Measurements from ENCODE around the gene USH2A.

Gene USH2A

GRCh38 chr1:215905493-215906115 lies 517.6 kb downstream of the USH2A start:
- DNase-seq (ENCODE audit: insufficient read length) (no peak), FAIRE-seq (no peak)
- TF ChIP-seq TAF1 (IDR thresholded peaks at IDR 0.05; ENCODE audit: borderline replicate concordance, low read depth, low read length) (no peak), POLR2AphosphoS5 (IDR thresholded peaks at IDR 0.05; ENCODE audit: low read depth, low read length) (no peak)

DNA sequence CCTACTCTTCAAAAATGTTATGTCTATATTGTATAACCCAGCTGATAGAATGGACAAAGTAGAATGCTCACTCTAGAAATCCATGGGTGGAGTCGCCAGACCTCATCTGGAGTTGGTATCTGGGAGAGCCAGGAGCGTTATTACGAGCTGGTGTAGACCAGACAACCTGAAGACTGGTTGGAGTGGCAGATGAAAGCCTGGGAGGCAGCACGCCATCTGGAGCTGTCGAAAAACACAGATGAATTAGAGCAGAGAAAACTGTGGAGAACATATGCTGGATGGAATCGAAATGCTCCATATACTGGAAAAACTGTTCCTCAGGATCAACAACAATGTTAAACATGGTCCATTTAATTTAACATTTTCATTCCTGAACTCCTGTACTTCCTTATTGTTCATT lies 522.6 kb downstream of the USH2A start:
- TF ChIP-seq TAF1 (IDR thresholded peaks at IDR 0.05; ENCODE audit: borderline replicate concordance, low read depth, low read length) (no peak), POLR2A (IDR thresholded peaks at IDR 0.05; ENCODE audit: low read depth, low read length) (no peak), POLR2AphosphoS5 (IDR thresholded peaks at IDR 0.05; ENCODE audit: low read depth, low read length) (no peak)
- FAIRE-seq (no peak), DNase-seq (ENCODE audit: insufficient read length) (no peak)

- DNase-seq (ENCODE audit: insufficient read length) (no peak), FAIRE-seq (no peak)
- TF ChIP-seq POLR2A (IDR thresholded peaks at IDR 0.05; ENCODE audit: low read depth, low read length) = no peak
- no peak for TF ChIP-seq TAF1 (IDR thresholded peaks at IDR 0.05; ENCODE audit: borderline replicate concordance, low read depth, low read length)
- no peak for TF ChIP-seq POLR2AphosphoS5 (IDR thresholded peaks at IDR 0.05; ENCODE audit: low read depth, low read length)
Measured at GRCh38 chr1:215899901-215900300, 523.3 kb downstream of the USH2A start.

- DNase-seq (ENCODE audit: insufficient read length) = no peak
- no peak for FAIRE-seq
- no peak for TF ChIP-seq POLR2A (IDR thresholded peaks at IDR 0.05; ENCODE audit: low read depth, low read length)
- no peak for TF ChIP-seq TAF1 (IDR thresholded peaks at IDR 0.05; ENCODE audit: borderline replicate concordance, low read depth, low read length)
- no peak for TF ChIP-seq POLR2AphosphoS5 (IDR thresholded peaks at IDR 0.05; ENCODE audit: low read depth, low read length)
Measured at GRCh38 chr1:215895893-215896292, 527.4 kb downstream of the USH2A start.

DNA sequence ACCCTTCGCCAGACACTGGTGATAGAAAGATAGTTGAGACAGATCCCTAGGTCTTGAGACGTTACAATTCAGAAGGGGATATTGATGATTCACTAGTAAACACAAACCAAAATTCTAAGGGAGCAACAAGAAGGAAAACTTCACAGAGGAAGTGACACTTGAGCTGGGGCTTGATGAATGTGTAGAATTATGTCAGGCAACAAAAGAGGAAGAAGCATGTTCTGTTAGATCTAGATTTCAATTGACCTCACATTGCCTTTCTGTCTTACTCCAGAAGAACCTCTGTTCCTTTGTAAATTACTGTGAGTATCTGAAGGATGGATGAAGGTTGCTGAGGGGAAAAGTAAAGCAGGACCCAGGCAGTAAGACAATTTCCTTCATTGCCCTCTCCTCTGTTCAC lies 528.0 kb downstream of the USH2A start:
- FAIRE-seq (no peak), DNase-seq (ENCODE audit: insufficient read length) (no peak)
- TF ChIP-seq TAF1 (IDR thresholded peaks at IDR 0.05; ENCODE audit: borderline replicate concordance, low read depth, low read length) (no peak), POLR2A (IDR thresholded peaks at IDR 0.05; ENCODE audit: low read depth, low read length) (no peak), POLR2AphosphoS5 (IDR thresholded peaks at IDR 0.05; ENCODE audit: low read depth, low read length) (no peak)

DNA sequence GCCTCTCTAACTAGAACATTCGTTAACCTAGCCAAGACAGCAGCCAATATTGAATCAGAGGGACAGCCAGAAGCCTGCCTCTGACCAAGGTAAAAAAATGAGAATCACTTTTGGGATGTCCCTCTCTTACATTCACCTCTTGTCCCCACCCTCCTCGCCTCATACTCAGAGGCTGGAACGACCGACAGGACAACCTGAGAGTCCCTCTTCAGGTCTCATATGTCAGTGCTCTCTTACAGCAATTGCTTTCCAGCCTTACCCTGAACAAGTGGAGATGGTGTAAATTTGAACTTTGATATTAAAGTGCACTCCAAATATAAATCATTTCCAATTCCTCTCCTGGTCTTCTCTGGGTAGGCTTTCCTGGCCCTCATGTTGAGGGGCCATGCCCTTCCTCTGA lies 528.6 kb downstream of the USH2A start:
- DNase-seq (ENCODE audit: insufficient read length) (no peak), FAIRE-seq (no peak)

GRCh38 chr1:215891266-215892057 lies 531.8 kb downstream of the USH2A start:
- TF ChIP-seq TAF1 (IDR thresholded peaks at IDR 0.05; ENCODE audit: borderline replicate concordance, low read depth, low read length) (no peak), POLR2AphosphoS5 (IDR thresholded peaks at IDR 0.05; ENCODE audit: low read depth, low read length) (no peak), POLR2A (IDR thresholded peaks at IDR 0.05; ENCODE audit: low read depth, low read length) (no peak)
- no peak for FAIRE-seq
- DNase-seq (ENCODE audit: insufficient read length) = no peak

More for the DNA sequence above, 528.6 kb downstream of the USH2A start:
- TF ChIP-seq POLR2AphosphoS5 (IDR thresholded peaks at IDR 0.05; ENCODE audit: low read depth, low read length) (no peak), TAF1 (IDR thresholded peaks at IDR 0.05; ENCODE audit: borderline replicate concordance, low read depth, low read length) (no peak), POLR2A (IDR thresholded peaks at IDR 0.05; ENCODE audit: low read depth, low read length) (no peak)

GRCh38 chr1:215890438-215890837 lies 532.8 kb downstream of the USH2A start:
- FAIRE-seq (no peak), DNase-seq (ENCODE audit: insufficient read length) (no peak)
- no peak for TF ChIP-seq POLR2A (IDR thresholded peaks at IDR 0.05; ENCODE audit: low read depth, low read length)
- no peak for TF ChIP-seq TAF1 (IDR thresholded peaks at IDR 0.05; ENCODE audit: borderline replicate concordance, low read depth, low read length)
- no peak for TF ChIP-seq POLR2AphosphoS5 (IDR thresholded peaks at IDR 0.05; ENCODE audit: low read depth, low read length)

DNA sequence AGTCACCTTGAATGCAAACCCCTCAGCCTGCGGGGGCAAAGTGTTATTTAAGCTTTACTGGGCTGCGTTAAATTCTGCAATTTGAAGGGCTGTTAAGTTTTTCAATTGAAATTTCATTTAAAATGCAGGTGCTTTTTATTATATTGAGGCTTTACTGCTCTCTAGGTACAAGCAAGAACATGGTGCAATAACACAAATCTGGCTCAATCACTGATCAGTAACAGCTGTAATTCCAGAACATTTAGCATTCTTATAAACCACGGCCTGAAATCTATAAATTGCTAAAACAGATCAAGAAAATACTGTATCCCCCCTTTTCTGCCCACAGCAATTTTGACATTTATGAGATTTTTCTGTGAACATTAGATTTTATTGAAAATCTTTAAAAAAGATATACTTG lies 533.4 kb downstream of the USH2A start:
- FAIRE-seq = no peak
- no peak for DNase-seq (ENCODE audit: insufficient read length)
- TF ChIP-seq TAF1 (IDR thresholded peaks at IDR 0.05; ENCODE audit: borderline replicate concordance, low read depth, low read length) (no peak), POLR2AphosphoS5 (IDR thresholded peaks at IDR 0.05; ENCODE audit: low read depth, low read length) (no peak), POLR2A (IDR thresholded peaks at IDR 0.05; ENCODE audit: low read depth, low read length) (no peak)

GRCh38 chr1:215888159-215888558 lies 535.1 kb downstream of the USH2A start:
- FAIRE-seq (no peak), DNase-seq (ENCODE audit: insufficient read length) (no peak)
- TF ChIP-seq POLR2A (IDR thresholded peaks at IDR 0.05; ENCODE audit: low read depth, low read length) (no peak), TAF1 (IDR thresholded peaks at IDR 0.05; ENCODE audit: borderline replicate concordance, low read depth, low read length) (no peak), POLR2AphosphoS5 (IDR thresholded peaks at IDR 0.05; ENCODE audit: low read depth, low read length) (no peak)

- no peak for DNase-seq (ENCODE audit: insufficient read length)
- no peak for TF ChIP-seq POLR2A (IDR thresholded peaks at IDR 0.05; ENCODE audit: low read depth, low read length)
- TF ChIP-seq POLR2AphosphoS5 (IDR thresholded peaks at IDR 0.05; ENCODE audit: low read depth, low read length) = no peak
- TF ChIP-seq TAF1 (IDR thresholded peaks at IDR 0.05; ENCODE audit: borderline replicate concordance, low read depth, low read length) = no peak
- no peak for FAIRE-seq
Measured at GRCh38 chr1:215887627-215888026, 535.6 kb downstream of the USH2A start.

- TF ChIP-seq TAF1 (IDR thresholded peaks at IDR 0.05; ENCODE audit: borderline replicate concordance, low read depth, low read length) (no peak), POLR2AphosphoS5 (IDR thresholded peaks at IDR 0.05; ENCODE audit: low read depth, low read length) (no peak), POLR2A (IDR thresholded peaks at IDR 0.05; ENCODE audit: low read depth, low read length) (no peak)
- no peak for DNase-seq (ENCODE audit: insufficient read length)
- no peak for FAIRE-seq
Measured at GRCh38 chr1:215883004-215883403, 540.2 kb downstream of the USH2A start.
